Naive thymus-derived CD4-positive, alpha-beta T cell (primary cell): ENCODE data around the gene CDC20B. TPM values are rescaled to one million over a fixed set of nuclear protein-coding genes. Genes with fewer than 3 reads are reported as not detected.

ENCODE experiments used
- ATAC-seq: fragments of 150-1000 bp; cut with Tn5 transposase; 2 replicates; pipeline ENCODE4 v1.10.0; 2021; ENCODE audit warnings: mild to moderate bottlenecking, moderate library complexity
- CTCF ChIA-PET: fragments of 350-600 bp; sonication (Branson Sonifier 250); formaldehyde crosslinking; loops from one replicate; lab custom pipeline; 2021; ENCODE audit warnings: antibody characterized with exemption; lab: Charles Lee
- POLR2A ChIA-PET: fragments of 350-600 bp; sonication (Branson Sonifier 250); formaldehyde crosslinking; loops from one replicate; lab custom pipeline; 2021; ENCODE audit warnings: antibody characterized with exemption, inconsistent platforms; lab: Charles Lee
- DNase-seq, 9 donors: peaks; one replicate each; pipeline versions ENCODE4 v3.0.0 to v3.0.0-alpha.2; 2020 to 2022; ENCODE audit warnings: mixed read lengths in 1 of 9
- H3K27ac ChIP-seq: one replicate; pipeline ENCODE4 v1.7.0; 2013; ENCODE audit warnings: mild to moderate bottlenecking, low read depth, low read length, moderate library complexity
- H3K27me3 ChIP-seq, 2 donors: one replicate each; pipeline ENCODE4 v1.7.0; 2013; ENCODE audit warnings: low read length in 2 of 2, mild to moderate bottlenecking in 2 of 2, moderate library complexity in 2 of 2; ENCODE audit not compliant: control insufficient read depth in 2 of 2, insufficient read depth in 2 of 2
- H3K36me3 ChIP-seq, 3 experiments: 1 replicate in 2 of 3; 2 replicates in 1 of 3; pipeline ENCODE4 v1.7.0; 2013; ENCODE audit warnings: low read length in 3 of 3, mild to moderate bottlenecking in 3 of 3, moderate library complexity in 1 of 3; ENCODE audit not compliant: insufficient read depth in 3 of 3, control insufficient read depth in 2 of 3
- H3K4me1 ChIP-seq, 2 donors: one replicate each; pipeline ENCODE4 v1.7.0; 2013; ENCODE audit warnings: low read length in 2 of 2, mild to moderate bottlenecking in 2 of 2, moderate library complexity in 1 of 2; ENCODE audit not compliant: control insufficient read depth in 2 of 2, insufficient read depth in 2 of 2
- H3K4me3 ChIP-seq: 2 replicates; pipeline ENCODE4 v1.7.0; 2013; ENCODE audit warnings: mild to moderate bottlenecking, low read length
- H3K9me3 ChIP-seq, 3 experiments: 1 replicate in 2 of 3; 2 replicates in 1 of 3; pipeline ENCODE4 v1.7.0; 2013; ENCODE audit warnings: low read length in 3 of 3; ENCODE audit not compliant: control insufficient read depth in 2 of 3
- H3K27ac Mint-ChIP-seq, 9 donors: one replicate each; pipeline ENCODE4 v1.8.0; 2020 to 2022; ENCODE audit warnings: mixed read lengths in 9 of 9, mild to moderate bottlenecking in 8 of 9, moderate library complexity in 5 of 9, inconsistent platforms in 2 of 9
- H3K27me3 Mint-ChIP-seq, 5 donors: one replicate each; pipeline ENCODE4 v1.8.0; 2021 to 2022; ENCODE audit warnings: mixed read lengths in 5 of 5, mild to moderate bottlenecking in 1 of 5
- H3K36me3 Mint-ChIP-seq, 5 donors: one replicate each; pipeline ENCODE4 v1.8.0; 2020 to 2022; ENCODE audit warnings: mixed read lengths in 5 of 5, mild to moderate bottlenecking in 3 of 5, inconsistent platforms in 1 of 5
- H3K4me1 Mint-ChIP-seq, 7 donors: one replicate each; pipeline ENCODE4 v1.8.0; 2020 to 2022; ENCODE audit warnings: mixed read lengths in 7 of 7, mild to moderate bottlenecking in 3 of 7, inconsistent platforms in 1 of 7
- H3K4me3 Mint-ChIP-seq, 10 donors: one replicate each; pipeline ENCODE4 v1.8.0; 2020 to 2022; ENCODE audit warnings: mild to moderate bottlenecking in 10 of 10, mixed read lengths in 10 of 10, moderate library complexity in 6 of 10, inconsistent platforms in 2 of 10
- H3K9me3 Mint-ChIP-seq, 11 donors: one replicate each; pipeline ENCODE4 v1.8.0; 2020 to 2022; ENCODE audit warnings: mixed read lengths in 11 of 11, mild to moderate bottlenecking in 4 of 11, inconsistent platforms in 1 of 11, moderate library complexity in 1 of 11
- intact Hi-C, 2 donors: fragments of 100-400 bp; cut with micrococcal nuclease; formaldehyde crosslinking; loops; one replicate each; pipeline ENCODE4 v1.15.1; 2023
- polyA plus RNA-seq, 2 donors: library from polyadenylated mRNA; unstranded; fragments of 300-500 nt; fragmentation: Illumina TruSeq; gene quantifications; one replicate each; pipeline ENCODE4 v1.2.3, GENCODE V29; 2021
- total RNA-seq, 6 experiments: library from RNA in 5 of 6; stranded (reverse) in 5 of 6; gene quantifications; 1 replicate in 5 of 6; 2 replicates in 1 of 6; pipeline ENCODE4 v1.2.3 and lab custom pipeline; 2021 to 2026

CDC20B gene, protein sequence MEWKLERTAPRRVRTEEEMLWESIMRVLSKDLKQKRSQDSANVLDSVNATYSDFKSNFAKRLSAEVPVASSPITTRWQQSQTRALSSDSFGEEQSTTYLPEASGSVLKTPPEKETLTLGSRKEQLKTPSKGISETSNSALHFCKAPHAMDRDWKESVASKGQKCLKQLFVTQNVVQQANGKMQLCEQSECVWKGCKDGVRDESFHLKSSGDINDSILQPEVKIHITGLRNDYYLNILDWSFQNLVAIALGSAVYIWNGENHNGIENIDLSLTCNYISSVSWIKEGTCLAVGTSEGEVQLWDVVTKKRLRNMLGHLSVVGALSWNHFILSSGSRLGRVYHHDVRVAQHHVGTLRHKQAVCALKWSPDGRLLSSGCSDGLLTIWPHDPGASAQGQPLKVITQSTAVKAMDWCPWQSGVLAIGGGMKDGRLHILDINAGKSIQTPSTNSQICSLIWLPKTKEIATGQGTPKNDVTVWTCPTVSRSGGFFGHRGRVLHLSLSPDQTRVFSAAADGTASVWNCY
- total RNA-seq (under 1 TPM in 1 of 5 experiments, not detected in 4; 0.44 TPM), polyA plus RNA-seq (not detected), total RNA-seq (lab: John Stamatoyannopoulos, UW) (not detected)

DNA sequence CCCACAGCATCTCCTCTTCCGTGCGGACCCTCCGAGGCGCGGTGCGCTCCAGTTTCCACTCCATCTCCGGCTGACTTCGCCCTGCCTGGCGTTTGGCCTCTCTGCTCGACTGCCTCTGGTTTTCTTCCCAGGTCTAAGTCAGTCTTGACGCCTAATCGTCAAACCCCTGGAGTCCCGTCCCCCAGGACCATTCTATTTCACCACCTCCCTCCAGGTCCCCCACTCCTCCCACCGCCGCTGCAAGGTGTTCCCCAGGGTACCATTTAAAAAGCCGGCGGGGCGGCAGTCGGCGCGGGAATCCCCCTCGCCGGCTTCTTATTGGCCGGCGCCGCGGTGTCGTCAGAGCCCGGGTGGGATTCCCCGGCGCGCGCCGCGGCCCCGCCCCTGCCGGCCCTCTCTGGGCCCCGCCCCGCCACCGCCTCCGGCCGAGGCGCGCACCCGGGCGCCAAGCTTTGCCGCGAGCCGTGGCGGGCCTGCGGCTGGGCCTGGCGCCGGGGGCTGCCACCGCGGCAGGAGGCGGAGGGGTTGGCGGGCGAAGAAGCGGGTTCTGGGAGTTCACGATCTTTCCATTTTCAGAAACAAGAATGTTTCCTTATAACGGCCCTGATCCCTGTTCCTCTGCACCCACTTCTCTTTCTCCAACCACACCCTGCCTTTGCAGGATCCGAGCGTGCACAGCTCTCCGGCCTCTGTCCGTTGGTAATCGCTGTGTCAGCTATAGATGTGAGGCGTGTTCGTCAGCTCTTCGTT is at the start of gene CDC20B:
TSS of gene CDC20B (minus strand) at position 241 of the 750 bp plus-strand sequence. CDS start at position 64, 177 bp downstream.
- Histone ChIP-seq H3K27ac (no peak within 1 kb of the TSS), H3K27me3 (peaks cover 25 to 46% of the 10 kb centered on the region in 2 donors), H3K9me3 (no peaks in the 10 kb centered on the region), H3K4me1 (peaks cover 14 to 25% of the 10 kb centered on the region in 2 donors), H3K36me3 (no peaks in the 10 kb centered on the region), H3K4me3 (peak within 1 kb of the TSS; percentile 42)
- peaks cover 23 to 50% (median 37%) of the 10 kb centered on the region in 7 donors for H3K4me1 Mint-ChIP-seq
- peak; percentile 21 to 86 (median 39) for DNase-seq
- peaks cover 0 to 9% (median 1%) of the 10 kb centered on the region in 11 donors for H3K9me3 Mint-ChIP-seq
- intact Hi-C loops = loop anchor here (1.0 to 10.0 kb wide), 16 partner anchors 60 to 1029 kb away; partner anchors contain the start of genes CCNO (in 2 of the 2), DHX29 (in 2 of the 2), MTREX (in 2 of the 2) and SNX18 (in 2 of the 2)
- CTCF ChIA-PET = interaction anchor here (2.1 kb wide), 1 partner anchor 59 kb away, joined by 7 read pairs; no protein-coding TSS in a partner anchor
- H3K27ac Mint-ChIP-seq = peak within 1 kb of the TSS in 6 of 9 donors; percentile 4 to 83 (median 62)
- H3K27me3 Mint-ChIP-seq = peaks cover 72 to 88% (median 79%) of the 10 kb centered on the region in 5 donors
- H3K4me3 Mint-ChIP-seq = peak within 1 kb of the TSS; percentile 82 to 94 (median 88)
- peaks cover 0 to 3% (median 0%) of the 10 kb centered on the region in 5 donors for H3K36me3 Mint-ChIP-seq
- ATAC-seq = peak; percentile 91
- POLR2A ChIA-PET = no interaction called here

DNA sequence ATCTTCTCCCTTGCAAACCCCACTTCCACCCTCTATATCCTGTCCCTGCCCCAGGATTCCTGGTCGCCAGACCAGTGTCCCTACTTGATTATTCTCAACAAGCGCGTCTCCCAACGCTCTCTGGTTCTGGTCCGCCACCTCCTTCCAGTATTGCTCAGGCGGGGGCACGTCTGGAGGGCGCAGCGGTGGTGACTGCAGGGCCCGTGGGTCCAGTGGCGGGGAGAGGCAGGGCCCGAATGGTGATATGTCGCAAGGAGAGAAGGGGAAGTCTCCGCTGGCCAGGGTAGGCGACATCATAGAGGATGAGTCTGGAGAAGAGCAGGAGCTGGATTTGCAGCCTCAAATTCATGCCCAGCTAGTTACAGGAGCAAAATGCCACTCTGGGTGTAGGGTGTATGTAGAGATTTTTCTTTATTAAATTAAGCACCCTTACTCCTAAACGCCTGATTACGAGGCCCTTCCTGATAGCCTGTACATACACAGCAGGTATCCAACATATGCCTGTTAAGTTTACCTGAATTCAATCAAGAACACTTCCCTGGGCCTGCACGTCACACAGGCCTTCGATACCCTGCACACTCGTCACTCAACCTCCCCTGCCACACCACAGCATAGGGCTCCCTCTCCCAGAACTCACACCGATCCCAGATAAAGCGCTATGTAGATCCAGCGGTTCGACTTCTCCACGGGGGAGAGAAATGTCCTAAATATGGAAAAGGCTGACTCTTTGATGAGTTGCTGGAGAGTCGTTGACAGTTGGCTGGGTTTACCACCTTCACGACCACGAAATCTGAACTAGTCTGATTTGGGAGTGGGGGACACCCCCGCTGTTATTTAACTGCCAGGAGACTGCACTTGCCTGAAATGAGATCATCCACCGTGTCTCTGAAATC is 49.4 kb upstream of the CDC20B start:
- peak overlapping the region in 2 of 9 donors; percentile 8 to 14 for H3K27ac Mint-ChIP-seq
- no peak for ATAC-seq
- intact Hi-C loops = loop anchor here in 1 of 2 donors (10.0 kb wide), 1 partner anchor 318 kb away; no protein-coding TSS in a partner anchor

DNA sequence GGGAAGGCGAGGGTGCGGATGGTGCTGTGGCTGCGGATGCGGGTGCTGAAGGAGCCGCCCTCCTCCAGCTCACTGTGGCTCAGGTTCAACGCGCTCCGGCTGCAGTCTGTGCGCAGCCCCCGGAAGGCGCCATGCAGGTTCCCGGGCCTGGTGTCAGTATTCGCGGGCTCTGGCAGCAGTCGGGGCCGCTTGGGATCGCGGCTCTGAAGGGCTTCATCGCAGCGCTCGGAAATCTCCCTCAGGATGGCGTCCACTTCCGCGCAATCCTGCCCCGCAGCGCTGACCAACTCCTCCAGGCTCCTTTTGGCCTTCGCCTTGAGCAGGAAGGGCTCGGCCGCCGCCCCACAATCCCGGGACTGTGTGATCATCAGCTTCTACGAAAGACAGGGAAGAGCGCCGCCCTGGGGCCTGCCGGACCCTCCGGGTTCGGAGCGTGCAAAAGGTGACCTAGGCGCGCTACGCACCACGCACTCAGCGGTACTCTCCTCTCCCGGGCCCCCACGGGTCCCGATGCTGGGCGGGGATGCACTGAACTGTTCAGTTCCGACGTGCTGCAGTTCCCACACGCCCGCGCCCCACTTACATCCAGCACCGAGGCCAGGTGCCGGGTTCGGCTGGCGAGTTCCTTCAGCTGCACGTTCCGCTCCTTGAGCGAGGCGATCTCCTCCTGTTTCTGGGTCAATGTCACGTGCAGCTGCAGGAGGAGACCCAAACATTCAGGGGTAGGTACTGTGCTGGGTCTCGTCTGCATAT is 47.6 kb upstream of the CDC20B start:
- Histone ChIP-seq H3K27ac (no peak overlapping the region), H3K4me3 (peak overlapping the region; percentile 35), H3K36me3 (no peaks in the 10 kb centered on the region), H3K27me3 (peaks cover 2 to 46% of the 10 kb centered on the region in 2 donors), H3K9me3 (no peaks in the 10 kb centered on the region), H3K4me1 (peaks cover 8 to 16% of the 10 kb centered on the region in 2 donors)
- CTCF ChIA-PET = no interaction called here
- peaks cover 0 to 5% (median 0%) of the 10 kb centered on the region in 5 donors for H3K36me3 Mint-ChIP-seq
- intact Hi-C loops = loop anchor here in 1 of 2 donors (10.0 kb wide), 1 partner anchor 316 kb away; no protein-coding TSS in a partner anchor
- peaks cover 66 to 87% (median 76%) of the 10 kb centered on the region in 5 donors for H3K27me3 Mint-ChIP-seq
- POLR2A ChIA-PET = no interaction called here
- peak in 1 of 9 donors; percentile 32 for DNase-seq
- H3K27ac Mint-ChIP-seq = peak overlapping the region in 1 of 9 donors; percentile 26
- peaks cover 0 to 5% (median 0%) of the 10 kb centered on the region in 11 donors for H3K9me3 Mint-ChIP-seq
- ATAC-seq = peak; percentile 36
- H3K4me1 Mint-ChIP-seq = peaks cover 13 to 39% (median 27%) of the 10 kb centered on the region in 7 donors
- peak overlapping the region; percentile 56 to 79 (median 70) for H3K4me3 Mint-ChIP-seq

More for the DNA sequence above, 49.4 kb upstream of the CDC20B start:
- no peak for DNase-seq
- ChIA-PET CTCF (no interaction called here), POLR2A (interaction anchor here (0.7 kb wide), 1 partner anchor 378 kb away, joined by 4 read pairs; no protein-coding TSS in a partner anchor)
- Mint-ChIP-seq H3K36me3 (peaks cover 0 to 5% (median 0%) of the 10 kb centered on the region in 5 donors), H3K4me3 (peak overlapping the region; percentile 36 to 74 (median 55)), H3K9me3 (peaks cover 0 to 5% (median 0%) of the 10 kb centered on the region in 11 donors), H3K27me3 (peaks cover 75 to 88% (median 80%) of the 10 kb centered on the region in 5 donors), H3K4me1 (peaks cover 14 to 43% (median 32%) of the 10 kb centered on the region in 7 donors)
- Histone ChIP-seq H3K4me1 (peaks cover 15 to 19% of the 10 kb centered on the region in 2 donors), H3K4me3 (no peak overlapping the region), H3K27ac (no peak overlapping the region), H3K27me3 (peaks cover 3 to 57% of the 10 kb centered on the region in 2 donors), H3K9me3 (no peaks in the 10 kb centered on the region), H3K36me3 (no peaks in the 10 kb centered on the region)

DNA sequence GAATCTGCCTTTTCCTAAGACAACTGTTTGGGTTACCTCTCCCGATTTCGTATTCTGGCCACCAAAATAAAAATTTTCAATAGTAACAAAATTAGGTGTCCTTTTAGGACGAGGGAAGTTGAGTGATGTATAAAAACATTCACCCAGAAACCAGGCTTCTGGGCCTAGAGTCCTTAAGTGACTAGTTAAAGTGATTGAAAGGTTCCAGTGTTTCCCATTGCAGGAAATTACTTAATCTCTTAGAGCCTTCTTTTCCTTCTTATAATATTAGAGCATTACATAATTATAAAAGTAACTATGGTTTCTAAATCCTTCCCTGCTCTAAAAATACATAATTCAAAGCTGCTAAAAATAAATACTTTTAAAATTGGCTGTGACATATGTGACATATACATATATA is 46.8 kb upstream of the CDC20B start:
- peaks cover 13 to 39% (median 27%) of the 10 kb centered on the region in 7 donors for H3K4me1 Mint-ChIP-seq
- Histone ChIP-seq H3K9me3 (no peaks in the 10 kb centered on the region), H3K27me3 (peaks cover 0 to 40% of the 10 kb centered on the region in 2 donors), H3K27ac (no peak overlapping the region), H3K4me3 (no peak overlapping the region), H3K36me3 (no peaks in the 10 kb centered on the region), H3K4me1 (peaks cover 8 to 16% of the 10 kb centered on the region in 2 donors)
- POLR2A ChIA-PET = no interaction called here
- H3K4me3 Mint-ChIP-seq = peak overlapping the region in 8 of 10 donors; percentile 54 to 77 (median 70)
- H3K9me3 Mint-ChIP-seq = peaks cover 0 to 5% (median 0%) of the 10 kb centered on the region in 11 donors
- intact Hi-C loops = loop anchor here in 1 of 2 donors (10.0 kb wide), 1 partner anchor 315 kb away; no protein-coding TSS in a partner anchor
- H3K27me3 Mint-ChIP-seq = peaks cover 63 to 83% (median 67%) of the 10 kb centered on the region in 5 donors
- H3K27ac Mint-ChIP-seq = no peak overlapping the region
- H3K36me3 Mint-ChIP-seq = peaks cover 0 to 5% (median 0%) of the 10 kb centered on the region in 5 donors
- CTCF ChIA-PET = no interaction called here
- no peak for DNase-seq
- no peak for ATAC-seq

DNA sequence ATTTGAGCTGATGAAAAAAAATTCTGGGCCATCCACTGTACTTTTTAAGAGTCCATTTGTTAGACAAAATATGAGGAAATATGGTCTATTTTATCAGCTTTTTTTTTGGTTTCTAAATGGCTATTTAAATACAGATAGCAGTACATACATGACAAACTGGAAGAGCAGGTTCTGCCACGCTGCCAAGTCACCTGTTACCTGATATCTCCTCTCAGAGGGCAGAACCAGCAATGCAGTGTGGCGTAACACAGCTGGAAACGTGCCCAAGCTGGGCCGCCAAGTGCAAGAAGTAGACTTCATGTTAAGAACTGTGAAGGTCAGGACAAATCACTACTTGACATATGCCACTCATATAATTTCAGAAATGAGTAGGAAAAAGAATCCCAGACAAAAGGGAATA is 46.0 kb upstream of the CDC20B start:
- POLR2A ChIA-PET = interaction anchor here (0.6 kb wide), 1 partner anchor 591 kb away, joined by 4 read pairs; no protein-coding TSS in a partner anchor
- peaks cover 0 to 5% (median 0%) of the 10 kb centered on the region in 11 donors for H3K9me3 Mint-ChIP-seq
- intact Hi-C loops = no loop called here
- H3K27me3 Mint-ChIP-seq = peaks cover 55 to 81% (median 59%) of the 10 kb centered on the region in 5 donors
- Histone ChIP-seq H3K4me3 (no peak overlapping the region), H3K9me3 (no peaks in the 10 kb centered on the region), H3K4me1 (peaks cover 8 to 16% of the 10 kb centered on the region in 2 donors), H3K27ac (no peak overlapping the region), H3K27me3 (peaks cover 0 to 32% of the 10 kb centered on the region in 2 donors), H3K36me3 (no peaks in the 10 kb centered on the region)
- no peak overlapping the region for H3K27ac Mint-ChIP-seq
- CTCF ChIA-PET = no interaction called here
- H3K36me3 Mint-ChIP-seq = peaks cover 0 to 5% (median 0%) of the 10 kb centered on the region in 5 donors
- ATAC-seq (no peak), DNase-seq (no peak)
- H3K4me1 Mint-ChIP-seq = peaks cover 13 to 35% (median 27%) of the 10 kb centered on the region in 7 donors
- no peak overlapping the region for H3K4me3 Mint-ChIP-seq
